A549 treated with ZK216348 at 1 μM for 4 hours (cell line): Measurements from ENCODE around the gene SLC5A3. TPM values are rescaled to one million over a fixed set of nuclear protein-coding genes. Genes with fewer than 3 reads are reported as not detected.

Experiments
- total RNA-seq: library from RNA; stranded (reverse); fragments of 200-300 nt; extraction: Qiagen RNA extraction; gene quantifications from 5 replicates; pipeline ENCODE4 v1.2.3, GENCODE V29; 2022; ENCODE audit warnings: low read depth

Gene SLC5A3
- 1.4 to 3.9 TPM (median 3.4 TPM) in 5 replicates for total RNA-seq

DNA sequence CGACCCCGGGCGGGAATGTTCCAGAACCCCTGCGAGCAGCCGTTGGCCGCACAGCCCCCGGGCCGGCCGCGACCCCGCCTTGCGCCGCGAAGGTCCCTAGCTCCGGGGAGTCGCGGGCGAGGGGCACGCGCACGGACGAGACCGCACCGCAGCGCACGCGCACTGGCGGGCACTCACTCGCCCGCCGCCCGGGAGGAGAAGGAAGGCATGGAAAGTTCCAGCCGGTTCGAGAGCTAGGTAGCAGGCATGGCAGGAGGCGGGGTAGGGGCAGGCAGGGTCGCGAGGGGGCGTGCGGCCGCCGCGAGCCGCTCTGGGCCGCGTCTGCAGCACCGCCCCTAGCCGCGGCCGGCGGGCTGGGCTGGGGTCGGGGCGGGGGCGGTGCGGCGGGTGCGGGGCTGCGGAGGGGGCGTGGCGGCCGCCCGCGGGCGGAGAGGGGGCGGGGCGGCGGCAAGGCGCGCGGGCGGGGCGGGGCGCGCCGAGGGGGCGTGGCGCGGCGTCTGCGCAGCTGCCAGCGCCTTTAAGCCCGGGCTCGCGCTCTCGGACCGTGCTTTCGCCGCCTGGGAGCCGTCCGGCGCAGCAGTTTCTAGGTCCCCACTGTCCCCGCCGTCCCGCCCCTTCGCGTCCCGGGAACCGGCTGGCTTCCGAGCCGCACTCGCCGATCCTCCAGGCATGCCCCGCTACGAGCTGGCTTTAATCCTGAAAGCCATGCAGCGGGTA is at the start of gene SLC5A3, which contains the start of gene MRPS6:
Gene SLC5A3 (plus strand): TSS at position 547 of the 717 bp plus-strand sequence. CDS start 21,621 bp downstream, outside the sequence.
Gene MRPS6 (plus strand): TSS at position 547 of the 717 bp plus-strand sequence. CDS start 123 bp downstream, at position 670.

Other genes starting within 250 kb of the SLC5A3 start
- gene ATP5PO, start 157.8 kb upstream of the SLC5A3 start, total RNA-seq, result 131 to 153 TPM (median 146 TPM) in 5 replicates
- 41.0 to 50.9 TPM (median 43.1 TPM) in 5 replicates for gene MRPS6, start within 50 bp of the SLC5A3 start, total RNA-seq